DND-41 (cell line): Measurements from ENCODE around the gene KRTAP17-1.
"Not testable (repeated sequence)": the region's sequence is repeated elsewhere in the genome, so short reads cannot be mapped to it uniquely, and the experiment has no call there.

Experiments used
- ATAC-seq: fragments of 200-7000 bp; cut with Tn5 transposase; 3 replicates; pipeline ENCODE4 v1.9.1; 2021; ENCODE audit warnings: low read depth; ENCODE audit not compliant: insufficient read depth
- DNase-seq: peaks from one replicate; pipeline ENCODE4 v3.0.0-alpha.2; 2020
- H2AFZ ChIP-seq: 2 replicates; pipeline ENCODE4 v1.6.0; 2012; ENCODE audit warnings: low read depth, low read length
- H3K27ac ChIP-seq: 2 replicates; pipeline ENCODE4 v1.5.1; 2012; ENCODE audit warnings: low read length, inconsistent platforms
- H3K27me3 ChIP-seq: fragments of 200-600 bp; sonication (generic); 2 replicates; pipeline ENCODE4 v1.6.0; 2012; ENCODE audit warnings: low read length, mild to moderate bottlenecking, inconsistent platforms; ENCODE audit not compliant: insufficient read depth, poor library complexity
- H3K36me3 ChIP-seq: 2 replicates; pipeline ENCODE4 v1.5.1; 2012; ENCODE audit warnings: low read length, inconsistent platforms; ENCODE audit not compliant: insufficient read depth
- H3K4me1 ChIP-seq: 2 replicates; pipeline ENCODE4 v1.5.1; 2012; ENCODE audit warnings: mild to moderate bottlenecking, low read length; ENCODE audit not compliant: insufficient read depth
- H3K4me2 ChIP-seq: 2 replicates; pipeline ENCODE4 v1.6.0; 2012; ENCODE audit warnings: mild to moderate bottlenecking, moderate library complexity, low read length, inconsistent platforms; ENCODE audit not compliant: insufficient read depth
- H3K4me3 ChIP-seq, 2 experiments: fragments of 200-600 bp in 1 of 2; shearing (Covaris generic) in 1 of 2; 2 replicates each; pipeline ENCODE4 v1.5.1; 2012 to 2016; ENCODE audit warnings: inconsistent platforms in 2 of 2, low read length in 2 of 2, mild to moderate bottlenecking in 2 of 2, low read depth in 1 of 2, moderate library complexity in 1 of 2
- H3K79me2 ChIP-seq: 2 replicates; pipeline ENCODE4 v1.6.0; 2012; ENCODE audit warnings: low read length, inconsistent platforms; ENCODE audit not compliant: insufficient read depth
- H3K9ac ChIP-seq: 2 replicates; pipeline ENCODE4 v1.6.0; 2012; ENCODE audit warnings: low read depth, mild to moderate bottlenecking, inconsistent platforms, low read length, moderate library complexity
- H3K9me3 ChIP-seq: 2 replicates; pipeline ENCODE4 v1.5.1; 2012; ENCODE audit warnings: low read length, moderate library complexity, mild to moderate bottlenecking, inconsistent platforms; ENCODE audit not compliant: insufficient read depth, severe bottlenecking
- H4K20me1 ChIP-seq: 2 replicates; pipeline ENCODE4 v1.6.0; 2012; ENCODE audit warnings: low read length; ENCODE audit not compliant: insufficient read depth
- CTCF ChIP-seq: IDR thresholded peaks from 2 replicates; pipeline ENCODE4 v1.5.1; 2012; ENCODE audit warnings: borderline replicate concordance, low read length, moderate library complexity, mild to moderate bottlenecking; ENCODE audit not compliant: poor library complexity, severe bottlenecking; ENCODE audit errors: extremely low read depth
- EZH2 ChIP-seq: IDR thresholded peaks from 3 replicates; pipeline ENCODE4 v1.6.1; 2012; ENCODE audit warnings: borderline replicate concordance, low read depth, mild to moderate bottlenecking, moderate library complexity, low read length, inconsistent platforms; ENCODE audit not compliant: severe bottlenecking

Gene KRTAP17-1

GRCh38 chr17:41354536-41354935, 39.0 kb upstream of the KRTAP17-1 start:
- H3K27me3 ChIP-seq: peaks cover 6% of the 10 kb centered on the region
- H3K36me3 ChIP-seq: no peaks in the 10 kb centered on the region
- no peak overlapping the region for H3K9ac ChIP-seq
- ATAC-seq (no peak), DNase-seq (no peak)
- H2AFZ ChIP-seq: no peak overlapping the region
- no peaks in the 10 kb centered on the region for H4K20me1 ChIP-seq
- H3K79me2 ChIP-seq: no peaks in the 10 kb centered on the region
- H3K27ac ChIP-seq: no peak overlapping the region
- H3K9me3 ChIP-seq: no peaks in the 10 kb centered on the region
- no peak overlapping the region for H3K4me3 ChIP-seq
- TF ChIP-seq EZH2: no peak
- no peak for TF ChIP-seq CTCF
- H3K4me1 ChIP-seq: no peaks in the 10 kb centered on the region
- no peak overlapping the region for H3K4me2 ChIP-seq

- Histone ChIP-seq H3K27me3 (peaks cover 6% of the 10 kb centered on the region), H2AFZ (no peak overlapping the region), H3K4me1 (no peaks in the 10 kb centered on the region), H3K9me3 (no peaks in the 10 kb centered on the region), H3K79me2 (no peaks in the 10 kb centered on the region), H3K27ac (no peak overlapping the region), H3K4me2 (no peak overlapping the region), H4K20me1 (no peaks in the 10 kb centered on the region), H3K4me3 (no peak overlapping the region), H3K9ac (no peak overlapping the region), H3K36me3 (no peaks in the 10 kb centered on the region)
- no peak for DNase-seq
- no peak for TF ChIP-seq CTCF
- TF ChIP-seq EZH2: no peak
- no peak for ATAC-seq
Measured at GRCh38 chr17:41352597-41353366, 37.3 kb upstream of the KRTAP17-1 start.

GRCh38 chr17:41351177-41351576, 35.7 kb upstream of the KRTAP17-1 start:
- Histone ChIP-seq H2AFZ (no peak overlapping the region), H3K27me3 (no peaks in the 10 kb centered on the region), H3K79me2 (no peaks in the 10 kb centered on the region), H3K9me3 (no peaks in the 10 kb centered on the region), H3K4me2 (no peak overlapping the region), H3K36me3 (no peaks in the 10 kb centered on the region), H4K20me1 (no peaks in the 10 kb centered on the region), H3K9ac (no peak overlapping the region), H3K4me1 (no peaks in the 10 kb centered on the region), H3K4me3 (no peak overlapping the region), H3K27ac (no peak overlapping the region)
- TF ChIP-seq EZH2 (no peak), CTCF (no peak)
- ATAC-seq (no peak), DNase-seq (no peak)

- H3K27me3 ChIP-seq, DNase-seq, H3K4me1 ChIP-seq, H3K4me2 ChIP-seq, ATAC-seq, H3K9me3 ChIP-seq, H3K9ac ChIP-seq, H3K36me3 ChIP-seq, H3K27ac ChIP-seq, H3K79me2 ChIP-seq, H2AFZ ChIP-seq, H4K20me1 ChIP-seq, H3K4me3 ChIP-seq: not testable (repeated sequence)
Measured at GRCh38 chr17:41350381-41350878, 34.9 kb upstream of the KRTAP17-1 start, which contains the start of gene KRT33A. TSS of gene KRT33A (minus strand) at chr17:41350828. CDS start at chr17:41350767, 61 bp downstream.
